ENCODE data around the gene RAB17.
A peak's percentile ranks its signal among the peaks of the same experiment; 100 is the strongest.
"Not testable (repeated sequence)": the region's sequence is repeated elsewhere in the genome, so short reads cannot be mapped to it uniquely, and the experiment has no call there.

The RAB17 gene

DNA sequence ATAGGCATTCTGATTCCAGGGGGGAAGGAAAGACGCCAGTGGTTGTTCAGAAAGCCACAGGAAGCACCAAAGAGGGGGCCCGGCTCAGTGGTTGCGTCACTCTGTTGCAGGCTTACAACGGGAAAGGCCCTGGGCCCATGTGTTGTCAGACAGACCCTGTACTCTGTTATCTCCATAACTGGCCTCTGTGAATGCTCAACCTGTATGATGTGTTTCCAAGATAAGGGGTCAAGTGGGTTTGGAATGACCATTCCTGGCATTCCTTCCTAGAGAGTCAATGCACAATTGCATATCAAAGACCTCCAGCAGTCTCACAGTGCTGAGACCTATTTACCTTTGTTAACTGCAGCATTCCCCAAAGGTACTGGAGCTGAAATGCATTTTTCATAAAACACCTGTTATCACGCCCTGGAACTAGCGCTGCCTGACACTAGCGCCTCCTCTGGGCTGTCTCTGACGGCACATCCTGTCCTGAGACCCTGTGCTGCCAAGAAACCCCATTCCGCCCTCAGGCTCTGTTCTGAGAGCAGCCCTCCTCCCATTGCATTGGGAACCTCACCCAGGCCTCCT is 23.7 kb upstream of the RAB17 start:
- TF ChIP-seq, protein P1, sequence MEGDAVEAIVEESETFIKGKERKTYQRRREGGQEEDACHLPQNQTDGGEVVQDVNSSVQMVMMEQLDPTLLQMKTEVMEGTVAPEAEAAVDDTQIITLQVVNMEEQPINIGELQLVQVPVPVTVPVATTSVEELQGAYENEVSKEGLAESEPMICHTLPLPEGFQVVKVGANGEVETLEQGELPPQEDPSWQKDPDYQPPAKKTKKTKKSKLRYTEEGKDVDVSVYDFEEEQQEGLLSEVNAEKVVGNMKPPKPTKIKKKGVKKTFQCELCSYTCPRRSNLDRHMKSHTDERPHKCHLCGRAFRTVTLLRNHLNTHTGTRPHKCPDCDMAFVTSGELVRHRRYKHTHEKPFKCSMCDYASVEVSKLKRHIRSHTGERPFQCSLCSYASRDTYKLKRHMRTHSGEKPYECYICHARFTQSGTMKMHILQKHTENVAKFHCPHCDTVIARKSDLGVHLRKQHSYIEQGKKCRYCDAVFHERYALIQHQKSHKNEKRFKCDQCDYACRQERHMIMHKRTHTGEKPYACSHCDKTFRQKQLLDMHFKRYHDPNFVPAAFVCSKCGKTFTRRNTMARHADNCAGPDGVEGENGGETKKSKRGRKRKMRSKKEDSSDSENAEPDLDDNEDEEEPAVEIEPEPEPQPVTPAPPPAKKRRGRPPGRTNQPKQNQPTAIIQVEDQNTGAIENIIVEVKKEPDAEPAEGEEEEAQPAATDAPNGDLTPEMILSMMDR (IDR thresholded peaks at IDR 0.05; ENCODE audit: borderline replicate concordance, control extremely low read depth, extremely low read depth, insufficient read depth, missing control alignments), result no peak
- in situ Hi-C loops (cut with MboI; ENCODE audit: low sequenced_read_pairs, unreplicated experiment), result no loop called here
- DNase-seq (ENCODE audit: low spot score), result no peak

DNA sequence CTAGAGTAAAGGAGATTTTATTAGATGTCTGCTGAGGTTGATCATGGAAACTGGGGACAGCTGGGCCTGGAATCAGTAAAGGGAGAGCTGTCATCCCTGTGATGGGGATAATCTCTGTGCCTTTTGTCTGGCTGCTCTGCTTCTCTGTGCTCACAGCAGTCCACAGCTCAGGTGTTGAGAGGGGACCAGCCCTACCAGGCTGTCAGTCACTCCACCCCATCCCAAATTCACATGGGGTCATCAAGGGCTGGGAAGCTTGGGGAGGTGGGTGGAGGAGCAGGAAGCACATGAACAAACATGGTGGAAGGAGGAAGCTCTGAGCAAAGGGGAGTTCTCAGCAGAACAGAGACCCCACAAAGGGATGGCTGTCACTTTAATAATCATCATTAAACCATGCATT is 23.1 kb upstream of the RAB17 start:
- TF ChIP-seq, protein P1 (IDR thresholded peaks at IDR 0.05; ENCODE audit: borderline replicate concordance, control extremely low read depth, extremely low read depth, insufficient read depth, missing control alignments), result no peak
- in situ Hi-C loops (cut with MboI; ENCODE audit: low sequenced_read_pairs, unreplicated experiment), result no loop called here
- no peak for DNase-seq (ENCODE audit: low spot score)

DNA sequence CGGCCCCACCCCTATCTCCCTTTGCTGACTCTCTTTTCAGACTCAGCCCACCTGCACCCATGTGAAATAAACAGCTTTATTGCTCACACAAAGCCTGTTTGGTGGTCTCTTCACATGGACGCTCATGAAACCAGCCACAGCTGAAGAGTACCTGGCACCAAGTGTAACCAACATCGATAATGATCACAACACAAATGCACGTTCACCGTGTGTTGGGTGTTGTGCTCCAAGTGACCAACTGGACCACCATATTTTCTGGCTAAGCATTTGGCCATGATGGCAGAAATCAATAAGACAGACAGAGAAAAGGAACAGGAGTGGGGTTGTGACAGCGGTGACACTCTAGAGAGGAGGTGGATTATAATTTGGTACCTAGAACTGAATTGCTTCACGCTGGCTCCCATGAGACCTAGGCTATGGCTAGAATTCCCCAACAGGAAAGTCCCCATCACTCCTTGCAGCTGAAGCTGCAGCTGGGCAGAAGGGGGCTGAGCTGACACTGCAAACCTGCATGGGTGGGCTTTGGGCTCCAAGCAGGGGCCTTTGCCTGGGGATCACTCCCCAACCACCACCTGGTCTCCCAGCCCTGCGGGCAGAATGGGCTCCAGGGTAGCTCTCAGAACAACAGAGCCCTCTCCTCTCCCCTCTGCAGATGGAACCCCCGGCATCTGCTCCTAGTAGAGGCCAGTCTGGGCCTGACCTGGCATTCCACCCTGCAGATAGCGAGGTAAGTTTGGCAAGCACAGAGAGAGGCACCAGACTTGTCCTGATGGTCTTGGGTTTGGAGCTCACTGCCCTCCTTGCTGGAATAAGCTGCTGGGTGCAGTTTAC is 22.2 kb upstream of the RAB17 start:
- DNase-seq (ENCODE audit: low spot score), result no peak
- TF ChIP-seq, protein P1 (IDR thresholded peaks at IDR 0.05; ENCODE audit: borderline replicate concordance, control extremely low read depth, extremely low read depth, insufficient read depth, missing control alignments), result no peak
- in situ Hi-C loops (cut with MboI; ENCODE audit: low sequenced_read_pairs, unreplicated experiment), result no loop called here

DNA sequence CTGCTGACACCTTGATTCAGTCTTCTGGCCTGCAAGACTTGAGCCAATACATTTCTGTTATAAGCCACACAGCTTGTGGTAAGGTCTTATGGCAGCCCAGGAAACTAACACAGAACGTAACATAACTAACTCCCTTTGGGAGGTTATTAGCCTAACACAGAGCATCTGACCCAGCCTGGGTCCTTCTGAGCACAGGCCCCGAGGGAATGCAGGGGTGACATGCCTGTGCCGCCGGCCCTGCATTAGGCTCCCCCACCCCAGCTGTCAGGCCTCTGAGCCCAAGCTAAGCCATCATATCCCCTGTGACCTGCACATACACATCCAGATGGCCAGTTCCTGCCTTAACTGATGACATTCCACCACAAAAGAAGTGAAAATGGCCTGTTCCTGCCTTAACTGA is 16.0 kb upstream of the RAB17 start:
- not testable (repeated sequence) for DNase-seq (ENCODE audit: low spot score)

DNA sequence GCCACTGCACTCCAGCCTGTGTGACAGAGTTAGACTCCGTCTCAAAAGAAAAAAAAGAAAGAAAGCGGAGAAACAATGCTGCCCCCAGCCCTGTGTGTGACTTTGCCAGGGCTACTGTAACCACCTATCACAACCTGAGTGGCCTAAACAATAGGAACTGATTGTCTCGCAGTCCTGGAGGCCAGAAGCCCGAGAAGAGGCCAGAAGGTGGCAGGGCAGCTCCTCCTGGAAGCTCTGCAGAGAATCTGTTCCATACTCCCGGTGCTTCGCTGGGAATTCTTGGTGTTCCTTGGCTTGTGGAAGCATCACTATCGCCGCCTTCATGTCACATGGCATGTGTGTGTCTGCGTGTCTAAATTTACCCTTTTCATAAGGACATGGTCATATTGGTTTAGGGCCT is 14.4 kb upstream of the RAB17 start:
- no peak for DNase-seq (ENCODE audit: low spot score)
- in situ Hi-C loops (cut with MboI; ENCODE audit: low sequenced_read_pairs, unreplicated experiment), result no loop called here
- TF ChIP-seq, protein P1 (IDR thresholded peaks at IDR 0.05; ENCODE audit: borderline replicate concordance, control extremely low read depth, extremely low read depth, insufficient read depth, missing control alignments), result peak; percentile 9

More for the DNA sequence above, 16.0 kb upstream of the RAB17 start:
- in situ Hi-C loops (cut with MboI; ENCODE audit: low sequenced_read_pairs, unreplicated experiment), result not testable (repeated sequence)

DNA sequence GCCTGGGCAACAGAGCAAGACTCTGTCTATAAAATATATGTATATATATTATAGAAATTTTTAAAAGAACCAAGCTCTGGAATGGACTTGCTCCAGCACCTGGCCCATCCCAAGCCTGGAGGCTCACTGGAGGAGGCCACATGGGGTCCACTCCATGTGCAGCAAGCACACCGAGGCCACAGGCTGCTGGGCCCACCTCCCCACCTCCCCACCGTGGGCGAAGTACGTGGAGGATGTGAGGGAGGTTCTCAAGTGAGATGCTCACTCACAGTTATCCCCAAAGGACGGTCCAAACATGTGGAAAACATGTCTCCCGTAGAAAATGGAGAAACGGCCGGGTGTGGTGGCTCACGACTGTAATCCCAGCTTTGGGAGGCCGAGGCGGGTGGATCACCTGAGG is 13.9 kb upstream of the RAB17 start:
- TF ChIP-seq, protein P1 (IDR thresholded peaks at IDR 0.05; ENCODE audit: borderline replicate concordance, control extremely low read depth, extremely low read depth, insufficient read depth, missing control alignments), result no peak
- DNase-seq (ENCODE audit: low spot score), result no peak
- in situ Hi-C loops (cut with MboI; ENCODE audit: low sequenced_read_pairs, unreplicated experiment), result no loop called here

DNA sequence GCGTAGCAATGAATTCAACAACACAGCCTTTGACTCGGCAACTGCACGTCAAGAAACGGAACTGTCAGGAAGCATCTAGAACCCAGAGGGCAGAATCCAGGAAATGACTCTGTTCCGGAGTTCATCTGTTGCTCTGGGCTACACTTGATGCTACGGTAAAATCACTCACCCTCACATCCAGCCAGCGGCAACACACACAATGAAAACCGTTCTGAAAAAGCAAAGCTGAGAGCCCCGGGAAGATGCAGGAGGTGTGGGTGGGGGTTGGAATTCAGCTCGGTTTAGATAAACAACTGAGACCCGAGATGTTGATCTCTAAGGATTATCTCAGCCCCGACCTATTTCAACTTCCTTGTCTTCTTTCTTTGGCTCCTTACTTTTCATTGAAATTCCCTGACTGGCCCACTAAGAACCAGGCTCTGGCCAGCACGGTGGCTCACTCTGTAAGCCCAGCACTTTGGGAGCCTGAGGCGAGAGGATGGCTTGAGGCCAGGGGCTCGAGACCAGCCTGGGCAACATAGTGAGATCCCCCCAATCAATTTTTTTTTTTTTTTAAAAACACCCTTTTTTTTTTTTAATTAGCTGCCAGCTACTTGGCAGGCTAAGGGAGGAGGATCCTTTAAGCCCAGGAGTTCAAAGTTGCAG is 13.3 kb upstream of the RAB17 start:
- in situ Hi-C loops (cut with MboI; ENCODE audit: low sequenced_read_pairs, unreplicated experiment), result no loop called here
- DNase-seq (ENCODE audit: low spot score), result peak; percentile 66
- TF ChIP-seq, protein P1 (IDR thresholded peaks at IDR 0.05; ENCODE audit: borderline replicate concordance, control extremely low read depth, extremely low read depth, insufficient read depth, missing control alignments), result no peak

Data from GM13976 (cell line).